ENCODE results near the gene ALS2CL.

DNA sequence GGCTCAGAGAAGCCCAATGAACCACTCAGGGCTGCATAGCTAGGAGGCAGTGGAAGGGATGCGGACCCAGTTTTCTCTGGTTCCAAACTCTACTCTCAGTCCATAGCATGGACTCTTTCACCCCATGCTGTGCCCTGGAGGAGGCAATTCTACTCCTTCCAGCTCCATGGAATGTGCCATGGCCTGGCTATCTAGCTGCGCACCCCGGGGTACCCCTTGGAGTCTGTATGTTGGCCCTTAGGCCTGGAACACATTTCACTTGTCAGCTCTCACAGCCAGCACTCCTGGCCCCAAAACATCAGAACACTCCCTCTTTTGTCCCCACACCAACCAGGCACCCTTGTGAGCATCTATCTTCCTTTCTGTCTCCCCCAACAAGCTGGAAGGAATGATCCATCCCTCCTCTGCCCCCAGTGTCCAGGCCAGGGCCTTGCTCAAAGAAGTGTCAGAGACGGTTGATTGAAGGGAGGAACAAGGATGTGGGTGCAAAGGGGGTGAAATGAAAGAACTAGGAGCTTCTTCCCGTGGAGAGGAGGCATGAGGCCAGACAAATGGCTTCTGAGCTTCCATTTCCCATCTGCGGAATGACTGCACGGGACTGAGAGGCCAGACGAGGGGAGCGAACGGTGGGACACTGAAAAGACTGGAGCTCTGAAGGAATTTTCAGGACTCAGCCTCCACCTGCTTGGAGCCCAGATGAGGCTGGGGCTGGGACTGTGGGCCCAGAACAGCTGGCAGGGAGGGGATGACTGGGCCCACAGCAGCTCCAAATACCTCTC lies 21.4 kb upstream of the ALS2CL start:
- no peak for TF ChIP-seq SP1 (IDR thresholded peaks at IDR 0.05)
- TF ChIP-seq FOXA1 (IDR thresholded peaks at IDR 0.05) = no peak
- no peak for TF ChIP-seq SUZ12 (IDR thresholded peaks at IDR 0.05)
- TF ChIP-seq CTBP1 (IDR thresholded peaks at IDR 0.05; ENCODE audit: borderline replicate concordance) = no peak
- TF ChIP-seq NFRKB (IDR thresholded peaks at IDR 0.05) = no peak
- TF ChIP-seq BHLHE40 (IDR thresholded peaks at IDR 0.05; ENCODE audit: borderline replicate concordance) = no peak
- TF ChIP-seq ELF4 (IDR thresholded peaks at IDR 0.05) = no peak
- no peak for TF ChIP-seq LEF1 (IDR thresholded peaks at IDR 0.05; ENCODE audit: borderline replicate concordance)
- no peak for TF ChIP-seq FOXM1 (IDR thresholded peaks at IDR 0.05; ENCODE audit: borderline replicate concordance)
- no peak for TF ChIP-seq L3MBTL2 (conservative IDR thresholded peaks at IDR 0.05)
- TF ChIP-seq FOXK2 (IDR thresholded peaks at IDR 0.05) = no peak
- no peak for TF ChIP-seq TARDBP (IDR thresholded peaks at IDR 0.05)
- TF ChIP-seq ZNF384 (IDR thresholded peaks at IDR 0.05) = no peak
